GM18507 (cell line): ENCODE data around the gene RALGDS.
A peak's percentile ranks its signal among the peaks of the same experiment; 100 is the strongest.

Experiments
- DNase-seq: peaks from one replicate; pipeline ENCODE4 v3.0.0; 2011; ENCODE audit warnings: low read depth; ENCODE audit not compliant: insufficient read length; ENCODE audit errors: extremely low spot score
- FAIRE-seq: peaks from 2 replicates; lab custom pipeline; 2011; peaks lifted over from hg19 to GRCh38; lab: Jason Lieb, UNC

The RALGDS gene

GRCh38 chr9:133151601-133152525 is 30.8 kb upstream of the RALGDS start:
- no peak for DNase-seq

GRCh38 chr9:133151041-133151440 is 30.0 kb upstream of the RALGDS start:
- FAIRE-seq (no peak), DNase-seq (no peak)

More at GRCh38 chr9:133151601-133152525, 30.8 kb upstream of the RALGDS start:
- no peak for FAIRE-seq

GRCh38 chr9:133149130-133150015 is 28.3 kb upstream of the RALGDS start:
- peak; percentile 95 for DNase-seq
- peak; percentile 96 for FAIRE-seq

- DNase-seq, result no peak
- peak; percentile 60 for FAIRE-seq
These were observed 27.4 kb upstream of the RALGDS start for GRCh38 chr9:133148199-133149129.

- FAIRE-seq, result peak; percentile 93
- no peak for DNase-seq
These were observed 26.6 kb upstream of the RALGDS start for GRCh38 chr9:133147412-133148198.

- DNase-seq, result no peak
- FAIRE-seq, result no peak
These were observed 25.8 kb upstream of the RALGDS start for GRCh38 chr9:133146746-133147411.

GRCh38 chr9:133144904-133145851 is 24.1 kb upstream of the RALGDS start:
- FAIRE-seq (no peak), DNase-seq (no peak)

- FAIRE-seq (peak; percentile 93), DNase-seq (peak; percentile 71)
These were observed 23.3 kb upstream of the RALGDS start for GRCh38 chr9:133144142-133144903.

GRCh38 chr9:133143639-133144141 is 22.6 kb upstream of the RALGDS start:
- no peak for FAIRE-seq

GRCh38 chr9:133142684-133143622 is 21.9 kb upstream of the RALGDS start:
- DNase-seq (no peak), FAIRE-seq (no peak)

More at GRCh38 chr9:133143639-133144141, 22.6 kb upstream of the RALGDS start:
- no peak for DNase-seq

- FAIRE-seq (no peak), DNase-seq (no peak)
These were observed 21.0 kb upstream of the RALGDS start for GRCh38 chr9:133141833-133142595.

GRCh38 chr9:133140606-133141005 is 19.6 kb upstream of the RALGDS start:
- FAIRE-seq, result no peak
- DNase-seq, result no peak

- no peak for FAIRE-seq
- DNase-seq, result no peak
These were observed 19.1 kb upstream of the RALGDS start for GRCh38 chr9:133140174-133140505.
